ENCODE measurements around the gene CFAP92.

CFAP92 gene

GRCh38 chr3:128919988-128920387 is 73.9 kb downstream of the CFAP92 start:
- no peak for ATAC-seq

GRCh38 chr3:128917291-128917690 is 76.6 kb downstream of the CFAP92 start:
- TF ChIP-seq ZFP30 (CRISPR knock-in tag; IDR thresholded peaks at IDR 0.05): no peak
- TF ChIP-seq CSRNP3 (CRISPR knock-in tag; IDR thresholded peaks at IDR 0.05): no peak
- TF ChIP-seq CSDC2 (CRISPR knock-in tag; IDR thresholded peaks at IDR 0.05): no peak
- TF ChIP-seq ZFP3 (CRISPR knock-in tag; IDR thresholded peaks at IDR 0.05): no peak
- no peak for TF ChIP-seq ESRRG (CRISPR knock-in tag; IDR thresholded peaks at IDR 0.05)
- no peak for TF ChIP-seq RARB (CRISPR knock-in tag; IDR thresholded peaks at IDR 0.05)
- TF ChIP-seq TCF4 (CRISPR knock-in tag; IDR thresholded peaks at IDR 0.05; ENCODE audit: borderline replicate concordance): no peak
- no peak for ATAC-seq

More at GRCh38 chr3:128919988-128920387, 73.9 kb downstream of the CFAP92 start:
- no peak for TF ChIP-seq ZNF70 (CRISPR knock-in tag; IDR thresholded peaks at IDR 0.05)
- no peak for TF ChIP-seq ZNF565 (CRISPR knock-in tag; conservative IDR thresholded peaks at IDR 0.05; ENCODE audit: low read depth)
- no peak for TF ChIP-seq TOX (CRISPR knock-in tag; IDR thresholded peaks at IDR 0.05; ENCODE audit: borderline replicate concordance)
- no peak for TF ChIP-seq ZFP3 (CRISPR knock-in tag; IDR thresholded peaks at IDR 0.05)
- no peak for TF ChIP-seq ARNTL (CRISPR knock-in tag; IDR thresholded peaks at IDR 0.05; ENCODE audit: borderline replicate concordance, low read depth)
- no peak for TF ChIP-seq BACH2 (CRISPR knock-in tag; IDR thresholded peaks at IDR 0.05; ENCODE audit: borderline replicate concordance)
- TF ChIP-seq, protein P1, sequence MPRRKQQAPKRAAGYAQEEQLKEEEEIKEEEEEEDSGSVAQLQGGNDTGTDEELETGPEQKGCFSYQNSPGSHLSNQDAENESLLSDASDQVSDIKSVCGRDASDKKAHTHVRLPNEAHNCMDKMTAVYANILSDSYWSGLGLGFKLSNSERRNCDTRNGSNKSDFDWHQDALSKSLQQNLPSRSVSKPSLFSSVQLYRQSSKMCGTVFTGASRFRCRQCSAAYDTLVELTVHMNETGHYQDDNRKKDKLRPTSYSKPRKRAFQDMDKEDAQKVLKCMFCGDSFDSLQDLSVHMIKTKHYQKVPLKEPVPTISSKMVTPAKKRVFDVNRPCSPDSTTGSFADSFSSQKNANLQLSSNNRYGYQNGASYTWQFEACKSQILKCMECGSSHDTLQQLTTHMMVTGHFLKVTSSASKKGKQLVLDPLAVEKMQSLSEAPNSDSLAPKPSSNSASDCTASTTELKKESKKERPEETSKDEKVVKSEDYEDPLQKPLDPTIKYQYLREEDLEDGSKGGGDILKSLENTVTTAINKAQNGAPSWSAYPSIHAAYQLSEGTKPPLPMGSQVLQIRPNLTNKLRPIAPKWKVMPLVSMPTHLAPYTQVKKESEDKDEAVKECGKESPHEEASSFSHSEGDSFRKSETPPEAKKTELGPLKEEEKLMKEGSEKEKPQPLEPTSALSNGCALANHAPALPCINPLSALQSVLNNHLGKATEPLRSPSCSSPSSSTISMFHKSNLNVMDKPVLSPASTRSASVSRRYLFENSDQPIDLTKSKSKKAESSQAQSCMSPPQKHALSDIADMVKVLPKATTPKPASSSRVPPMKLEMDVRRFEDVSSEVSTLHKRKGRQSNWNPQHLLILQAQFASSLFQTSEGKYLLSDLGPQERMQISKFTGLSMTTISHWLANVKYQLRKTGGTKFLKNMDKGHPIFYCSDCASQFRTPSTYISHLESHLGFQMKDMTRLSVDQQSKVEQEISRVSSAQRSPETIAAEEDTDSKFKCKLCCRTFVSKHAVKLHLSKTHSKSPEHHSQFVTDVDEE (CRISPR knock-in tag; IDR thresholded peaks at IDR 0.05): no peak
- TF ChIP-seq ESRRG (CRISPR knock-in tag; IDR thresholded peaks at IDR 0.05): no peak
- TF ChIP-seq OSR1 (CRISPR knock-in tag; IDR thresholded peaks at IDR 0.05): no peak
- TF ChIP-seq ZFP30 (CRISPR knock-in tag; IDR thresholded peaks at IDR 0.05): no peak
- TF ChIP-seq PPARA (CRISPR knock-in tag; IDR thresholded peaks at IDR 0.05; ENCODE audit: borderline replicate concordance): no peak
- TF ChIP-seq RARB (CRISPR knock-in tag; IDR thresholded peaks at IDR 0.05): no peak
- no peak for TF ChIP-seq TCF4 (CRISPR knock-in tag; IDR thresholded peaks at IDR 0.05; ENCODE audit: borderline replicate concordance)
- no peak for TF ChIP-seq ISL1 (CRISPR knock-in tag; IDR thresholded peaks at IDR 0.05)
- TF ChIP-seq GLIS3 (CRISPR knock-in tag; IDR thresholded peaks at IDR 0.05): no peak
- TF ChIP-seq CSDC2 (CRISPR knock-in tag; IDR thresholded peaks at IDR 0.05): no peak

GRCh38 chr3:128914966-128915645 is 78.8 kb downstream of the CFAP92 start:
- no peak for ATAC-seq

More at GRCh38 chr3:128914966-128915645, 78.8 kb downstream of the CFAP92 start:
- TF ChIP-seq, protein P2, sequence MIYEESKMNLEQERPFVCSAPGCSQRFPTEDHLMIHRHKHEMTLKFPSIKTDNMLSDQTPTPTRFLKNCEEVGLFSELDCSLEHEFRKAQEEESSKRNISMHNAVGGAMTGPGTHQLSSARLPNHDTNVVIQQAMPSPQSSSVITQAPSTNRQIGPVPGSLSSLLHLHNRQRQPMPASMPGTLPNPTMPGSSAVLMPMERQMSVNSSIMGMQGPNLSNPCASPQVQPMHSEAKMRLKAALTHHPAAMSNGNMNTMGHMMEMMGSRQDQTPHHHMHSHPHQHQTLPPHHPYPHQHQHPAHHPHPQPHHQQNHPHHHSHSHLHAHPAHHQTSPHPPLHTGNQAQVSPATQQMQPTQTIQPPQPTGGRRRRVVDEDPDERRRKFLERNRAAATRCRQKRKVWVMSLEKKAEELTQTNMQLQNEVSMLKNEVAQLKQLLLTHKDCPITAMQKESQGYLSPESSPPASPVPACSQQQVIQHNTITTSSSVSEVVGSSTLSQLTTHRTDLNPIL (CRISPR knock-in tag; IDR thresholded peaks at IDR 0.05; ENCODE audit: low read depth): no peak
- TF ChIP-seq ARNTL (CRISPR knock-in tag; IDR thresholded peaks at IDR 0.05; ENCODE audit: borderline replicate concordance, low read depth) (no peak), CSDC2 (CRISPR knock-in tag; IDR thresholded peaks at IDR 0.05) (no peak), GLIS3 (CRISPR knock-in tag; IDR thresholded peaks at IDR 0.05) (no peak), ZNF8 (CRISPR knock-in tag; IDR thresholded peaks at IDR 0.05) (no peak), CSRNP3 (CRISPR knock-in tag; IDR thresholded peaks at IDR 0.05) (no peak)
